Stimulated activated CD4-positive, alpha-beta T cell treated with anti-CD3 and anti-CD28 coated beads, TNF-alpha, amount 100 ng/mL, for 24 hours (primary cell): Measurements from ENCODE around the gene RBKS.
"Not testable (repeated sequence)": the region's sequence is repeated elsewhere in the genome, so short reads cannot be mapped to it uniquely, and the experiment has no call there.

Source experiments
- DNase-seq, 3 experiments: peaks; one replicate each; pipeline ENCODE4 v3.0.0-alpha.2; 2020; ENCODE audit warnings: low read depth in 3 of 3

Gene RBKS

DNA sequence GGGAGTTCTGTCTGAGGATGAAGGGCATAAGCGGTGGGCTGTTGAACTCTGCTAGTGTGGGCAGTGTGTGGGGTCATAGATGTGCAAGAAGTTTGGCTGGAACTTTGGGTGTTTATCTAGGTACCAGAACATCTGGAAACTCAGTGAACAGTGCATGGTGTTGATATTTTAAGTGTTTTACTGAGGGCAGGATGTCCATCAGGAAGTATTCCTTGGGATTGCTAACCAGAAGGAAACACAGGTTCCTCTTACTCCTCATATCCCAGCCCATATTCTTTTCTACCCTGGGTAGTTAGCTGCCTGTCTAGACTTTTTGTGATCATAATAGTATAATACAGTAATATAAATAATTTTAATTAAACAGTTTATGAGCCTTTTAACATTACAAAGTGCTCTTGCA is 15.9 kb upstream of the RBKS start:
- no peak for DNase-seq

GRCh38 chr2:27904405-27904665 is 14.1 kb upstream of the RBKS start:
- no peak for DNase-seq

DNA sequence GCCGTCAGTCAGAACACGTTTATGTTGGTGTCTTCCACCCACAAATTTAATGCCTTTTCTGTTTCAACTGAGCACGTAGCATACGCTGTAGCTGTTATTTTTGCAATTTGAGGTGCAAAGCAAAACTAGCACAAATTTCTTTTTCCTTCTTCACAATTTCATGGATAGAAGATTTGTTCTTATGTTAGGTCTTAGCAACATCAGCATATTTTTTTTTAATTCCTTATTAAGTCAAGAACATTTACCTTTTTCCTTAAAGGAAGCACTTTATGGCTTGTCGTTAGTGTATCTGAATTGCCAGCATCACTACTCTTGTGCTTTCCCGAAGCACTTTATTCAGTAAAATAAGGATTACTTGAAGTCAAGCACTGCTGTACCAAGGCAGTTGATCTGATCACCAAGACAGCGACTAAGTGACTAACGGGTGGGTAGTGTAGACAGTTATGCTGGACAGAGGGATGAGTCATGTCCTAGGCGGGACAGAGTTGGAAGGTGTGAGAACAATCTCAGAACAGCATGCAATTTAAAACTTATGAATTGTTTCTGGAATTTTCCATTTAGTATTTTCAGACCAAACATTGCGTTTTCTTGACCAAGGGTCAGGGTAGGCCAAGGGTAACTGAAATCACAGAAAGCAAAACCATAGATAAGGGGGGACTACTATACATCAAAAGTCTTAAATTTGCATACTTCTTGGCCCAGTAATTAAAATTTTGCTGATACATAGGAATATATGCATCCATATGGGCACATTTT is 13.6 kb upstream of the RBKS start:
- DNase-seq, result no peak

- no peak for DNase-seq
Observed at GRCh38 chr2:27903018-27903417, 12.8 kb upstream of the RBKS start.

DNA sequence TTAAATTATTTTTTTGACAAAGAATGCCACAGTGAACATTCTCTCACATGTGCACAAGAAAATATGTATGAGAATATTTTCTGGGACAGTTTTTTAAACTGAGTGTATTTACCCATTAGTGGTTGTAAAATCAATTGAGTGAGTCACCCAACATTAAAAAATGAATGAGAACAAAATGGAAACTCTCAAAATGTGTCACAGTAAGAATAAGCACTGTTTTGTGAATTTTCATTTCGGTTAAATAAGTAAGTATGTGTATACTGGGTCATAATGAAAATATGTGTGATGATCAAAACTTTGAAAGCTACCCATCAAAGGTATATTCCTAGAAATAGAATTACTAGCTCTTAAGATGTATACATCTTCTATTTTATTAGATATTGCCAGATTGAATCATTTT is 11.9 kb upstream of the RBKS start:
- DNase-seq, result no peak

DNA sequence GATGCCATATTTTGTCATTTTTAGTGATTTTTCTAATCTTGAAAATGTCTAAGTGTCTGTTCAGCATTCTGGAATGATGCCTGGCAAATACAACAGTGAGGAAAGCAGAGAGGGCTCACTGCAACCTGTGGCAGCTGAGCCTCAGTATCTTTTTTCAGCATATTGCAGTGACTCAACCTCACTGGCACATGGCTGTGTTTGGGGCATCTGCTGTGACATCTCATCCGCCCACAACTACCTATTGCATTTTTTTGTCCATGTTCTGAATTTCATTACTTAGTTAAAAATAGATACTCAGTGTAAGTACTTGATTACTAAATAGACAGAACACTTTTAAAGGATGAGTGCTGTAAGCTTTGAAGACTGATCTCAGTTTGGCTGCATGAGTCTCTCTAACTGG is 11.0 kb upstream of the RBKS start:
- DNase-seq, result peak in 2 of 3 experiments; percentile 27 to 37

DNA sequence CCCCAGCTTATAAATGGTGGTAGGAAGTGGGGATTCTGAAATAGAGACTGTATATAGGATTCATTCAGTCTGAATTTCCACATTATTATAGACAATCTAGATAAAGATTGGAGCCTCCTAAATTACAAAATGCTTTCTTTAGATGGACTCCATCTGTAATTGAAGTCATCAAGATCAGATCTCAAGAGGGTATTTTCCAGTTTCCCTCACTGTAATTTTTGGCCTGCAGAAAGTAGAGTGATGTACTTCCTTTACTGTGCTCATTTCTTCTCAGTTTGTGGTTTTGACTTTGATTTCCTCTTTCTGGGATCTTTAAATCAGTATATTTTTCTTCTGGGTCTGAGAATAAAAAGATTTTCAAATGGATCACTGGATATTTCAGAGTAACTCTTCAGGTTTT is 7.5 kb upstream of the RBKS start:
- DNase-seq, result no peak

DNA sequence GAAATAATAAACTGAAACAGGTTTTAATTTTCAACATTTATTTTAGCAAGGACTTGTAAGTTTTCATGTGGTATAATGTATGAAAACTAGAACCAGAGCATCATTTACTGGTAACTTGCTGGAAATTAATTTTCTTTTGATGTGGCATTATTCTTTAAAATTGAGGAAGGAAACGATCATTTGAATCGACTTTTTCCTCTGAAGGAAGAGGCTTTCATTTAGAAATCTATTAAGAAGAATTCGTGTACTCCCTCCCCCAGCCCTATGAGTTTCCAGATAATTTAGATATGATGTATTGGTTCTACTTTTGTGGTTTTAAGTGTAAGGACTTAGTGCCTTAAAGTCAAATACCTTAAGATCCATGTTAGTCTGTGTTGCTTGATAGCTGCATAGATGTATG is 2.8 kb upstream of the RBKS start:
- DNase-seq, result no peak

GRCh38 chr2:27891673-27892105 is 1.5 kb upstream of the RBKS start:
- no peak for DNase-seq

DNA sequence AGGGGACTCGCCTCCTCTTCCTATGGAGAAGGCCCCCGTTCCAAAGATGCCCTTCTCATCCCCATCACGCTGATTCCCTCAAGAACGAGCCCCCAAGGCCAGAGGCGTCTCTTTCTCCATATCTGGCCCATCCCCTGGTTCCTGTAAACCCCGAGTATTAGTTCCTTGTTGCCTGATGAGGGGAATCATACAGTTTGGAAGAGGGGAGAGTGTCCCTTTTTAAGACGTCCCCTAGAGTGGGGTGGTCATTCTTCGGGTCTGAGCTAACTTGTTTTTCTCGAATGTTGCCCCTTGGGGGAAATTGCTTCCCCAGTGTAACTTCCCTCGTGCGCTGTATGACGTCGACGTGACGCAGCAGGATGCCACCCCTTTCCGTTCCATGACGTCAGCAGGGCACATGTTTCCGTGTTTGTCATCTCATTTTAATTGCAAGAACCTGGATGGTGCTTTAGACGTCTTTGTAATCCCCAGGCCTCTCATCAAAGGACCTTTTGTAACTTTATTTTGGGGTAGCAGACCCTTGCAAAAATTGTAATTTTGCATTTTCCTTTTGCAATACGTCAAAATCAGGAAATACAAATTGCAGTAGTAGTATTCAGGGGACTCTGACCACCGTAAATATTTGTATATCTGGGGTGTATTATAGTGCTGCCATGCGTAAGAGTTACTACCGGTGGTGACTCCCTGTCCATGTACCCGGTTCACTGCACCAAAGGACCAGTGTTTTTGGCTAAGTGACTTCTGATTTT is 911 bp upstream of the RBKS start:
- DNase-seq, result peak; percentile 67 to 83 (median 80)

- no peak for DNase-seq
Observed at GRCh38 chr2:27889774-27890145, 427 bp downstream of the RBKS start.

GRCh38 chr2:27888790-27889189 is 1.4 kb downstream of the RBKS start:
- no peak for DNase-seq

DNA sequence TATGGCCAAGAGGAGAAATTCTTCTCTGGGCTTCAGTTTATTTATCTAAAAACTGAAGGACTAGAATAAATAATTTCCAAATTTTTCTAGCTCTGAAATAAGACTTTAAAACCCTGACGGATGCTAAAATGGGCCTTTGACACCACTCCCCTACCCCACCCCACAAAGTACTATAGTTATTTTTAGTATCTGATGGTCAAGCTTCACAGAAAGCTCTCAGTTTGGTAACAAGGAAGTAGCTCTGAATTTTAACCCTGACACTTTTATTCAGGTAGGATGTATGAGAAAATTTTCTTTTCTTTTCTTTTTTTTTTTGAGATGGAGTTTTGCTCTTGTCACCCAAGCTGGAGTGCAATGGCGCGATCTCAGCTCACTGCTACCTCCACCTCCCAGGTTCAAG is 2.4 kb downstream of the RBKS start:
- no peak for DNase-seq

- DNase-seq, result no peak
Observed at GRCh38 chr2:27887111-27887510, 3.1 kb downstream of the RBKS start.

DNA sequence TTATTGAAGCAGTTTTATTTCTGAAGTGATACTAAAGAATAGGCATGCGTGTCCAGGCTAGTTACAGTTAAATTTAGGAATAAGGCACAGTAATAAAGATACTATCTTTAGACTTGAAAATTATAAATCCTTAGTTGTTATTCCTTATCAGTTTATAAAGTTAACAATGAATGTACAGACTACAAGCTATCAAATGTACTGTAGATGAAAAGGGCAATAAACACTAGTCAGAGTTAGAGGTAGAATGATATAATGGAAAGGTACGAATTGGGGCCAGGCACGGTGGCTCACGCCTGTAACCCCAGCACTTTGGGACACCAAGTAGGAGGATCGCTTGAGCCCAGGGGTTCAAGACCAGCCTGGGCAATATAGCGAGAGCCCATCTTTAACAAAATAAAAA is 3.9 kb downstream of the RBKS start:
- DNase-seq, result no peak

DNA sequence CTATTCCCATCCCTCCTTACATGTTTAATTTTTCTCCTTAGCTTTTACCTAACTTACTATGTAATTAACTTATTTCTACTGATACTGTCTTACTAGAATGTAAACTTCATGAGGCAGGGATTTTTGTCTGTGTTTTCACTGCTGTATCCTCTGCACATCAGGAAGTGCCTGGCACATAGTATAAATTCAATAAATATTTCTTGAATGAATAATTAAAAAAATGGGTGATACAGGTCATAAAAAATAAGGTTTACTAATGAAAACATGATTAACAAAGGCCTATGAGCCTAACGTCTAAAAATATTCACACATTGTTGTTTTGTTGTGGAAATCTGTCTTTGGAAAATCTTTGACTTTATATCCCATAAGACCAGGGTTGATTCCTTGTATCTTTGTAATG is 4.5 kb downstream of the RBKS start:
- no peak for DNase-seq

GRCh38 chr2:27885234-27885633 is 5.0 kb downstream of the RBKS start:
- DNase-seq, result no peak

GRCh38 chr2:27884601-27885000 is 5.6 kb downstream of the RBKS start:
- no peak for DNase-seq

DNA sequence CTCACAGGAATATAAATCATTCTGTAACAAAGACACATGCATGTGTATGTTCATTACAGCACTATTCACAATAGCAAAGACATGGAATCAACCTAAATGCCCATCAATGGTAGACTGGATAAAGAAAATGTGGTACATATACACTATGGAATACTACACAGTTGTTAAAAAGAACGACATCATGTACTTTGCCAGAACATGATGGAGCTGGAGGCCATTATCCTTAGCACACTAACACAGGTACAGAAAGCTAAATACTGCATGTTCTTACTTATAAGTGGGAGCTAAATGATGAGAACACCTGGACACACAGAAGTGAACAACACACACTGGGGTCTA is 7.6 kb downstream of the RBKS start:
- not testable (repeated sequence) for DNase-seq

DNA sequence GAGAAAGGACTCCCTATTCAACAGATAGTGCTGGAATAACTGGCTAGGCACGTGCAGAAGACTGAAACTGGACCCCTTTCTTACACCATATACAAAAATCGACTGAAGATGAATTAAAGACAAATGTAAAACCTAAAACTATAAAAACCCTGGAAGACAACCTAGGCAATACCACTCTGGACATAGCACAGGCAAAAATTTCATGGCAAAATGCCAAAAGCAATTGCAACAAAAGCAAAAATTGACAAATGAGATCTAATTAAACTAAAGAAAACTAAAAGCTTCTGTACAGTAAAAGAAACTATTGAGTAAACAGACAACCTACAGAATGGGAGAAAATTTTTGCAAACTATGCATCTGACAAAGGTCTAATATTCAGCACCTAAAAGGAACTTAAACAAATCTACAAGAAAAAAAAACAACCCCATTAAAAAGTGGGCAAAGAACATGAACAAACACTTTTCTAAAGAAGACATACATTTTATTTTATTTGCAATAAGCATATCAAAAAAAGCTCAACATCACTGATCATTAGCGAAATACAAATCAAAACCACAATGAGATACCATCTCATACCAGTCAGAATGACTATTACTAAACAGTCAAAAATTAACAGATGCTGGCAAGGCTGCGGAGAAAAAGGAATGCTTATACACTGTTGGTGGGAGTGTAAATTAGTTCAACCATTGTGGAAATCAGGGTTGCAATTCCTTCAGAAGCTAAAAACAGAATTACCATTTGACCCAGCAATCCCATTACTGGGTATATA is 8.2 kb downstream of the RBKS start:
- DNase-seq, result not testable (repeated sequence)

DNA sequence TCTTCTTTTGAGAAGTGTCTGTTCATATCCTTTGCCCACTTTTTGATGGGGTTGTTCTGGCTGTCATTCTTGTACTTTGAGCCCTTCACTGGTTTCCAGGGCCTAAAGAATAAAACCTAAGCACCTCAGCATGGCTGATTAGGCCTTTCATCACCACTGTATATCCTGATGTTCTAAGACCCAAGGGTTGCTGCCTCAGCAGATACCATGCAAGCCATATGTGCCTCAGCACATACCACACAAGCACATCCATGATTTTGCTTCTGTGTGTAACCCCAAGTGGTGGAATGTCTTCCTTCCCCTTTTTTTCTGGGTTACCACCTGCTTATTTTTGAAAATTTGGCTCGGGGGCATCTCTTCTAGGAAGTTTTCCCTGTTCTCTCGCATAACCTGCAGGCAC is 11.4 kb downstream of the RBKS start:
- DNase-seq, result no peak

DNA sequence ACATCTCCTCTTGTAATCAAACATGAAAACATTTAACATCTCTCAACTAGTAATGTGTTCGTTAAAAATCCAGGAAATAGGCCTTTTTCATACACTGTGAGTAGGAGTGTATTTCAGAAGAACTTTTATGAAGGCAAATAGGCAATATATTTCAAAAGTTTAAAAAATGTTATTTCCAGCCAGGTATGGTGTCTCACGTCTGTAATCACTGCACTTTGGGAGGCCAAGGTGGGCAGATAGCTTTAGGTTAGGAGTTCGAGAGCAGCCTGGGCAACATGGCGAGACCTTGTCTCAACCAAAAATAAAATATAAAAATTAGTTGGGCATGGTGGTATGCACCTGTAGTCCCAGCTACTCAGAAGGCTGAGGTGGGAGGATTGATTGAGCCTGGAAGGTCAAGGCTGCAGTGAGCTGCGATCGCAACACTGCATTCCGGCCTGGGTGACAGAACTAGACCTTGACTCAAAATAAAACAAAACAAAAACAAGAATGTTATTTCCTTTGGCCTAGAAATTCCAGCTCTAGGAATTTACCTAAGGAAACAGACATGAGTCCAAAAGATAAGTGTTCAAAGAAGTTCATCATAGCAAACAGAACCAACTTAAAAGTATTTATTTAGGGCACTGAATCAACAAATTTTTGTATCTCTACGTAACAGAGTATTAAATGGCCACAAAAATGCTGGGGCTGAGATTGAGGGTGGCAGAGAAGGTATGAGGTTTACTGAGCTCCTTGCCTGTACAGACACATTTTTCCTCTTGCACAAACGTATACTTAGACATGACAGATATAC is 14.9 kb downstream of the RBKS start:
- DNase-seq, result no peak
